Colonic mucosa (tissue), 4 donors: ENCODE data around the gene FAM47E. TPM values are rescaled to one million over a fixed set of nuclear protein-coding genes. Genes with fewer than 3 reads are reported as not detected.
"Not testable (repeated sequence)": the region's sequence is repeated elsewhere in the genome, so short reads cannot be mapped to it uniquely, and the experiment has no call there.

ENCODE experiments used
- DNase-seq: peaks from one replicate; pipeline ENCODE4 v3.0.0-alpha.2; 2020
- H3K27ac ChIP-seq: fragments of 200-600 bp; one replicate; pipeline ENCODE4 v1.8.0; 2021
- H3K27me3 ChIP-seq: fragments of 200-600 bp; one replicate; pipeline ENCODE4 v1.8.0; 2021
- H3K36me3 ChIP-seq: fragments of 200-600 bp; one replicate; pipeline ENCODE4 v1.8.0; 2021
- H3K4me1 ChIP-seq: fragments of 200-600 bp; one replicate; pipeline ENCODE4 v1.8.0; 2021; ENCODE audit warnings: mild to moderate bottlenecking
- H3K4me3 ChIP-seq: fragments of 200-600 bp; one replicate; pipeline ENCODE4 v1.8.0; 2021
- H3K9ac ChIP-seq, 2 donors: one replicate each; pipeline ENCODE4 v1.7.0; 2013; ENCODE audit warnings: control low read depth in 2 of 2, low read depth in 2 of 2, low read length in 2 of 2
- H3K9me3 ChIP-seq: fragments of 200-600 bp; one replicate; pipeline ENCODE4 v1.8.0; 2021
- intact Hi-C: fragments of 100-400 bp; cut with DNase I; formaldehyde crosslinking; loops from one replicate; pipeline ENCODE4 v1.14.1; 2022
- total RNA-seq, 2 donors: library from RNA; stranded (reverse); fragmentation: NEBNext Ultra II Directional in 1 of 2; extraction: Animal tissue kit (Norgen Biotek cat#: 25700) in 1 of 2; gene quantifications; one replicate each; pipeline ENCODE4 v1.2.1, GENCODE V29; 2021
- TF ChIP-seq, protein P1 (sequence below): fragments of 200-600 bp; IDR thresholded peaks from one replicate; pipeline ENCODE4 v1.8.0; 2022; ENCODE audit warnings: antibody characterized with exemption, mild to moderate bottlenecking
- donor health status: healthy.
- donor health status: DM: no; HTN: no; CAD: no.
- donor health status: DM: no; HTN: no; CAD: no.

Gene FAM47E
- total RNA-seq, 2 donors from 2014 or later = 3.9 to 4.8 TPM

DNA sequence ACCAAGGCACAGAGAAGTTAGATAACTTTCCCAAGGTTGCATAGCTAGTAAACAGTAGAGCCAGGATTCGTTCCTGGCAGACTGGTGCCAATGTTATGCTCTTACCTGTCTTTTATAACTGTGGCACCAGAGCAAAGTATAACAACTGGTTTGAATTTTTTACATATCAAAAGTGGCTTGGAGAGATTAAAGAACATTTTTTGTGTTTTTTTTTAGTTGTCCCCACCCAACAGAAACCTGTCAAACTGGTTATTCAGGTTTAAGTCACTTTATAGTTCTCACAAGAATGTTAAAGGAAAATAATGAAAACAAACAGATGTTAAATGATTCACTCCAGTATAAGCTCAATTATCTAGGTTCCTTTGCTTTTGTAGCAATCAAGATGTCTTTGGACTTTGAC lies 15.6 kb upstream of the FAM47E start:
- H3K36me3 ChIP-seq = no peaks in the 10 kb centered on the region
- DNase-seq = peak; percentile 53
- H3K4me3 ChIP-seq = no peak overlapping the region
- H3K9ac ChIP-seq = peak overlapping the region in 1 of 2 donors; percentile 65
- intact Hi-C loops = no loop called here
- no peaks in the 10 kb centered on the region for H3K27me3 ChIP-seq
- no peaks in the 10 kb centered on the region for H3K9me3 ChIP-seq
- peak overlapping the region; percentile 85 for H3K27ac ChIP-seq
- peaks cover 7% of the 10 kb centered on the region for H3K4me1 ChIP-seq
- TF ChIP-seq, protein P1, sequence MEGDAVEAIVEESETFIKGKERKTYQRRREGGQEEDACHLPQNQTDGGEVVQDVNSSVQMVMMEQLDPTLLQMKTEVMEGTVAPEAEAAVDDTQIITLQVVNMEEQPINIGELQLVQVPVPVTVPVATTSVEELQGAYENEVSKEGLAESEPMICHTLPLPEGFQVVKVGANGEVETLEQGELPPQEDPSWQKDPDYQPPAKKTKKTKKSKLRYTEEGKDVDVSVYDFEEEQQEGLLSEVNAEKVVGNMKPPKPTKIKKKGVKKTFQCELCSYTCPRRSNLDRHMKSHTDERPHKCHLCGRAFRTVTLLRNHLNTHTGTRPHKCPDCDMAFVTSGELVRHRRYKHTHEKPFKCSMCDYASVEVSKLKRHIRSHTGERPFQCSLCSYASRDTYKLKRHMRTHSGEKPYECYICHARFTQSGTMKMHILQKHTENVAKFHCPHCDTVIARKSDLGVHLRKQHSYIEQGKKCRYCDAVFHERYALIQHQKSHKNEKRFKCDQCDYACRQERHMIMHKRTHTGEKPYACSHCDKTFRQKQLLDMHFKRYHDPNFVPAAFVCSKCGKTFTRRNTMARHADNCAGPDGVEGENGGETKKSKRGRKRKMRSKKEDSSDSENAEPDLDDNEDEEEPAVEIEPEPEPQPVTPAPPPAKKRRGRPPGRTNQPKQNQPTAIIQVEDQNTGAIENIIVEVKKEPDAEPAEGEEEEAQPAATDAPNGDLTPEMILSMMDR = no peak

DNA sequence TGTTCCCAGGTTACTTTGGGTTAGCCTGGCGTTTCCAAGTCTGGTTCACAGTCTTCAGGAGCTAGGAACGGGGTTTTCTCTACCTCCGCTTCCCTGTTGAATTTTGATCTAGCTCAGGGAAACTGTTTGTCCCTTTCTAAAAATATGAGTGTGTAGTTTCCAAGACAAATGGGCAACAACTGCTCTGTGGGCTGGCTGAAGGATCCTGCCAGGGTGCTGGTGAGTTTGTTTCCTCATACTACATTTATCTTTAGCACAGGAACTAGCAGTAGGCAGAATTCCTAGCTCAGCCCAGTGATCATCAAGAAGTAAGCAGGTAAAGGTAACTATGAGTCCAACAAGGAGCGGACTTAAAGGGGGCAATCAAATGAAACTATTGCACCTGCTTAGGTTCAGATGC lies 13.3 kb upstream of the FAM47E start:
- H3K36me3 ChIP-seq = no peaks in the 10 kb centered on the region
- TF ChIP-seq, protein P1 = no peak
- intact Hi-C loops = no loop called here
- DNase-seq = no peak
- no peak overlapping the region for H3K27ac ChIP-seq
- no peak overlapping the region for H3K4me3 ChIP-seq
- no peaks in the 10 kb centered on the region for H3K9me3 ChIP-seq
- no peaks in the 10 kb centered on the region for H3K27me3 ChIP-seq
- peaks cover 7% of the 10 kb centered on the region for H3K4me1 ChIP-seq
- H3K9ac ChIP-seq = no peak overlapping the region

DNA sequence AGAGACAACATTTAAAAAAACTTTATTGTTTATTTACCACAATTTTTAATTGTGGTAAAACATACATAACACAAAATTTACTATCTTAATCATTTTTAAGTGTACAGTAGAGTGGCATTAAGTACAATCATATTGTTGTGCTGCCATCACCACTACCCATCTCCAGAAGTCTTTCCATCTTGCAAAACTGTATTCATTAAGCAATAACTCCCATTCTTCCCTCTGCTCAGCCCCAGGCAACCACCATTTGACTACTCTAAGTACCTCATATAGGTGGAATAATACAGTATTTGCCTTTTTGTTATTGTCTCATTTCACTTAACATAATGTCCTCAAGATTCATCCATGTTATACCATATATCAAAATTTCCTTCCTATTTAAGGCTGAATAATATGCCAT lies 12.8 kb upstream of the FAM47E start:
- intact Hi-C loops = no loop called here
- no peaks in the 10 kb centered on the region for H3K36me3 ChIP-seq
- H3K9me3 ChIP-seq = no peaks in the 10 kb centered on the region
- no peak overlapping the region for H3K9ac ChIP-seq
- TF ChIP-seq, protein P1 = no peak
- no peak for DNase-seq
- no peaks in the 10 kb centered on the region for H3K27me3 ChIP-seq
- peaks cover 7% of the 10 kb centered on the region for H3K4me1 ChIP-seq
- no peak overlapping the region for H3K4me3 ChIP-seq
- no peak overlapping the region for H3K27ac ChIP-seq

DNA sequence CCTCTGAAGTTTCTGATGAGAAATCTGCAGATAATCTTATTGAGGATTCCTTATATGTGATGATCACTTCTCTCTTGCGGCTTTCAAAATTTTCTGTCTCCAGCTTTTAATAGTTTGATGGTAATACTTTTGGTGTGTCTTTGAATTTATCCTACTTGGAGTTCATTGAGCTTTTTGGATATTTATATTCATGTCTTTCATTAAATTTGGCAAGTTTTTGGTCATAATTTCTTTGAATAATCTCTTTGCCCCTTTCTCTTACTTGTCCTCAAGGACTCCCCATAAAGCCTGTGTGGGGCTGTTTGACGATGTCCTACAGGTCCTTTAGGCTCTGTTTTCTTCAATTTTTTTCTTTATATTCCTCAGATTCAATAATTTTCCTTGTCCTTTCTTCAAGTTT lies 11.3 kb upstream of the FAM47E start:
- H3K4me1 ChIP-seq = peaks cover 4% of the 10 kb centered on the region
- TF ChIP-seq, protein P1 = no peak
- H3K36me3 ChIP-seq = no peaks in the 10 kb centered on the region
- H3K9me3 ChIP-seq = no peaks in the 10 kb centered on the region
- no peak for DNase-seq
- H3K27ac ChIP-seq = no peak overlapping the region
- no peak overlapping the region for H3K4me3 ChIP-seq
- no peak overlapping the region for H3K9ac ChIP-seq
- intact Hi-C loops = loop anchor here (10.0 kb wide), 1 partner anchor 55 kb away; no protein-coding TSS in a partner anchor
- H3K27me3 ChIP-seq = no peaks in the 10 kb centered on the region

DNA sequence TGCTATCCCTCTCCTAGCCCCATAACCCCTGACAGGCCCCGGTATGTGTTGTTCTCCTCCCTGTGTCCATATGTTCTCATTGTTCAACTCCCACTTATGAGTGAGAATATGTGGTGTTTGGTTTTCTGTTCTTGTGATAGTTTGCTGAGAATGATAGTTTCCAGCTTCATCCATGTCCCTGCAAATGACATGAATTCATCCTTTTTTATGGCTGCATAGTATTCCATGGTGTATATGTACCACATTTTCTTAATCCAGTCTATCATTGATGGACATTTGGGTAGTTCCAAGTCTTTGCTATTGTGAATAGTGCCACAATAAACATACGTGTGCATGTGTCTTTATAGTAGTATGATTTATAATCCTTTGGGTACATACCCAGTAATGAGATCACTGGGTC lies 7.6 kb upstream of the FAM47E start:
- not testable (repeated sequence) for H3K4me3 ChIP-seq, H3K9ac ChIP-seq, H3K4me1 ChIP-seq, H3K36me3 ChIP-seq, DNase-seq, H3K27ac ChIP-seq, H3K27me3 ChIP-seq, H3K9me3 ChIP-seq
- intact Hi-C loops = loop anchor here (10.0 kb wide), 1 partner anchor 59 kb away; no protein-coding TSS in a partner anchor

DNA sequence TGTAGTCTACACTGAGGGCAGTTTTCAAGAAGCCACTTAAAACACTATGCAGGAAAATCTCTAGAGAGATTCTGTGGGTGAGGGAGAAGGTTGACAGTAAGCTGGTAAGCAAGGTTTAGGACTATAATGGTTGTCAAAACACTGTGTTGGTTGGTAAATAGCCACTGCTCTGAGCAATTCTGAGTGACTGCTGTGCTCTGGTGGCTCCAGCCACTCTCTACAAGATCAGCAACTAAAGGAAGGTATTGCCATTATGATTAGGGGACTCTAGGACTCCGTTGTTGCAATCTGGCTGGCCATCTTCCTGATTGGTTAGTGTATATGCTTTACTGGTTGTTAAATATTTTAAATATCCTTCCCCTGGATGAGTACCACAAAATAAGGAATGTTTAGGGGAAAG lies 5.5 kb upstream of the FAM47E start:
- intact Hi-C loops = loop anchor here (10.0 kb wide), 1 partner anchor 61 kb away; no protein-coding TSS in a partner anchor

More for the DNA sequence above, 5.5 kb upstream of the FAM47E start:
- TF ChIP-seq, protein P1 = no peak
- no peaks in the 10 kb centered on the region for H3K9me3 ChIP-seq
- no peak overlapping the region for H3K27ac ChIP-seq
- no peak overlapping the region for H3K4me3 ChIP-seq
- H3K4me1 ChIP-seq = no peaks in the 10 kb centered on the region
- H3K9ac ChIP-seq = no peak overlapping the region
- no peaks in the 10 kb centered on the region for H3K36me3 ChIP-seq
- DNase-seq = no peak
- no peaks in the 10 kb centered on the region for H3K27me3 ChIP-seq
